ENCODE measurements around the gene CTBP2.
"Not testable (repeated sequence)": the region's sequence is repeated elsewhere in the genome, so short reads cannot be mapped to it uniquely, and the experiment has no call there.

The CTBP2 gene

GRCh38 chr10:125059348-125059747, 101.0 kb downstream of the CTBP2 start:
- not testable (repeated sequence) for DNase-seq

DNA sequence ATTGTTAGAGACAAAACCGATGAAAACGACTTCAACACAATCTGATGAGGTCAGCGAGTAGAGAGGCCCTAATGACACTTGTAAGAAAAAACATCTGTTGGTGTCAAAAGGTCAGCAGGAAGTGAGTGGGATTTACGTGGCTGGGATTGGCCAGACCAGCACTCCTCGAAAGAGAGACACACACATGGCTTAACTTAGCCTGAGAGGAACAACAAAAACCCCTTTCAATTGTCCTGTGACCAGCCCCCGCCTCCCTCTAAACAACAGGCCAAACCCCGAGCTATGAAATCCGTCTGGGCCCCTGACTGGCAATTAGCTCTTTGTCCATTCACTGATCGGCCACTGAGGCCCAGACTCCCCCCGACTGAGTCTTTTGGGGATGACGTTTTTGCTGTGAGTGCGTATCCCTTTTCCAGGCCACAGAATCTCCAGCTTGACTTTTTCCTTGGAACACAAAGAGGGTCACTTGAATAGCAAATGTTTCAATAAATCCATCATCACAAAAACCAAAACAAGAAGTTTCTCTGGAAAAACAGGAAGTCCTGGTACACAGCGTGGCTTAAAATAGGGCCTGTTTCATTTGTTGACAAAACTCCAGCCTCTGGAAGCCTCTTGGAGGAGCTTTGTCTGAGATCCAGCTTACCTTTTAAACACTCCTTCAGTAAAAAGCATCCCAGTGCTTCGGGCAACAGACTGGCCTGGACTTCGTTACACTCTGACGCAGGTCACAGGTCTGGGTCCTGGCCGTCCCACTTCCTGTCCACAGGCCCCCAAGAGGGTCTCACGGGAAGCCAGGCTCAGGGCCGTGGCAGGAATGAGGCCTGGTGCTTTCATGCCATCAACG, 103.0 kb downstream of the CTBP2 start:
- no peak for DNase-seq

DNA sequence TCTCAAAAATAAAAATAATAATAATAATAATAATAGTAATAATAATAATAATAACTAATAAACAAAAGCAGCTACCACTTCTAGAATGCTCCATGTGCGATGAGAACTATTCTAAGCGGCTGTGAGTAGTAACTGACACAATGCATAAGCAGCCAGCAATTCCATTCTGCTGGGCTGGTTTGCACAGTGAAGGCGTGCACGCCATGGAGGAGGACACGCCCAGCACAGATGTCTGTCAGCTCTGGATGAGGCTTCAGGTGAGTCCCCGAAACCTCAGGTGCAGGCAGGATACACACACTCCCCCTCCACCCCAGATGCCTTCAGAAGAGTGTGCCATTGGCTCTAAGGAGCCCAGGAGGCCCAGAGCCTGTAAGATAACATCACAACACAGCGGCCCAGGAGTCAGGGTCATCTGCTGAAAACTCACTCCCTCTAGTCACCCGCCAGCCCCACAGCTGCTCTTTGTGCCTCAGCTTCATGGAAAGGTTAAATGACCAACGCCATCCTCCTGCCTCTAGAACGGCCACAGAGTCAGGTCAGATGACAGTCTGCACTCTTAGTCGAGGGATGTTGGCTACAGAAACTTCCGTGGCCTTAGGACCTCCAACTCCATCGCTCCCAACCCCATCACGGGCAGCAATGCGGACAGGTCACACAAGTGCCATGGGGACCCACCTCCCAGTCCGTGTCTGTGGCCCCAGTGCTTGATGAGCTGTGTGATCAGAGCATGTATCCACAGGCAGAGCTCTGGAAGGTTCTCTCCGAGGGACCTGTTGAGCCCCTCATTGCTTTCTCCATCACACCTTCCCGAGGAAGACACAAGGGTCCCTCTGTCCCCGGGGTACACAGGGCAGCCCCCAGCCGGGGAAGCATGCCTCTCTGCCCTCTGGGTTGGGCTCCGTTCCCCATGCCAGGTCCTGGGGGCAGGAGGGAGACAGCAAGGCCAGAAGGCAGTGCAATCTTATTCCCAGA, 103.9 kb downstream of the CTBP2 start:
- no peak for DNase-seq

DNA sequence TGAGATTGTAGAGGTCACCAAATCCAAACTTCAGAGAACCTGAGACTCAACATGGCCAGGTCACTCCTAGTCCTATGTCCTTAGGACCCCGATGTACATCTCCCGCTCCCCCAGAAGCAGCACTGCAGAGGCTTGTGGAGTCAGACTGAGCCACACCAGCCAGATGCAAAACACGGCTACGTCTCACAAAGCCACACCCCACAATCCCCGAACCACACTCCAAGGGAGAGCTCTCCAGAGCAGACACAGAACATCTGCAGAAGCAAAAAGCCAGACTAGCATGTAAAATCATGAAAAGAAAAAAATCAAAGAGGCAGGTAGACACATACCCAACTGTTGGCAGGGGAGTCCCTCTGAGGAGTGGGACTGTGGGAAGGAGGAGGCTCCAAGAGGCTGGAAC, 104.9 kb downstream of the CTBP2 start:
- DNase-seq = no peak

GRCh38 chr10:125054669-125055268, 105.6 kb downstream of the CTBP2 start:
- no peak for DNase-seq

GRCh38 chr10:125054216-125054615, 106.1 kb downstream of the CTBP2 start:
- DNase-seq = no peak

- no peak for DNase-seq
Observed at GRCh38 chr10:125052146-125052545, 108.2 kb downstream of the CTBP2 start.

- no peak for DNase-seq
Observed at GRCh38 chr10:125050383-125050782, 110.0 kb downstream of the CTBP2 start.

DNA sequence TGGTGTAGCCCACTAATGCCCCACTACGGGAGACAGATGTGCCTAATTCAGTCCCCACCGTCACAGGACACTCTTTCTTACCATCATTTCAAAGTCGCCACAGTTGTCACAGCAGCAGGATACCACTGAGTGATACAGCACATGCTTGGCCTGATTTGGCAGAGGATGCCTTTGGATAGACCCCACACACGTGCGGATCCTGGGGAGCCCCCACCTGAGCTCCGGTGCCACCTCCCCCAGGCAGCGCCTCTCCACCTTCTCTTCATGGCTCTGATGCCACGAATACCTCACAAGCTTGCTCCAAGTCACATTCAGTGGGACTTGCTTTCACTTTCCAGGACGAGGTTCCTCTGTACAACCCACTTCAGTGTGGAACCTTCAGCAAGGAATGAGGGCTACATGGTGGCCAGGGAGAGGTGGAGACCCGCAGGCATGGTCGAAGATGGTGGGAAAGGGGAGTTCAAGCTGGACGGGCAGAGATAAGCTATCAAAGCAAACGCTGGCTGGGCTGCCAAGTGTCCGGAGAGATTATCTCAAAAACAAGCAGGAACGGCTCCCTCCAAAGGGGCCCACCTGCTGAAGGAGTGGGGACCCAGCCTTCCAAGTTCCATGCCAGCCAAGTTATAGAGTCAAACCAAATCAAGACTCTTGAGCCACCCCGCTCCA, 111.0 kb downstream of the CTBP2 start:
- no peak for DNase-seq

DNA sequence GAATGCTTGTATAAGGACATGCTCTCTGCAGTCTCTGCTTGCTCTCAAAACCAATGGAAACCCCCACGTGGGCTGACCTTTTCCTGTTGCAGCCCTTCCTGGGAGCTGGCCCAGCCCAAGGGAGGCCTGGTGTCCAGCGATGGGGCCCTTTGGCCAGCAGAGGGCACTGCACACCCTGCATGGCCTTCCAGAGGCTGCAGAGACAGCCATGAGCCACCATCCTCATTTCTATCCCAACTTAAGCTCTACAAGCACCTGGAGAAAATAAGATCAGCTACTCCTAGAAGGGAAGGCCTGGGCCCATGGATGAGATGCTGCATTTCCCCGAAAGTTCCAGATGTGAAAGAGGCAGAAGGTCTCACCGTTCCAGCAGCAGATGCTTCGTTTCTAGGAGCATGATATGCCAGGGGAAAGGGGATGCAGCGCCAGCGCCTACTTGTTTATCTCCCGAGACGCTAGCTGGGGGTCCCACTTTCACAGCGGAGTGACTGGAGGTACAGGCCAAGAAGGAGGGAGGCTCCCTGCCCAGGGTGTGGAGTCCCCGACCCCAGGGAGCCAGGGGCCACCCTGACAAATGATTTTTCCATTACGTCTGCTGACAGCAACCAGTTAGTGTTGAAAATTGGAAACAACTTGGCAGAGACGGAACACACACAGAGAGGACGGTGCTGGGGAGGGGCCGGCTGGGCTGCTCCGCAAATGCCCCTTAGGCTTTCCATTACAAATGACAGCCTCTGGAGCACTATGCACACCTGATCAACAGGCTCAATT, 112.1 kb downstream of the CTBP2 start:
- DNase-seq = no peak

DNA sequence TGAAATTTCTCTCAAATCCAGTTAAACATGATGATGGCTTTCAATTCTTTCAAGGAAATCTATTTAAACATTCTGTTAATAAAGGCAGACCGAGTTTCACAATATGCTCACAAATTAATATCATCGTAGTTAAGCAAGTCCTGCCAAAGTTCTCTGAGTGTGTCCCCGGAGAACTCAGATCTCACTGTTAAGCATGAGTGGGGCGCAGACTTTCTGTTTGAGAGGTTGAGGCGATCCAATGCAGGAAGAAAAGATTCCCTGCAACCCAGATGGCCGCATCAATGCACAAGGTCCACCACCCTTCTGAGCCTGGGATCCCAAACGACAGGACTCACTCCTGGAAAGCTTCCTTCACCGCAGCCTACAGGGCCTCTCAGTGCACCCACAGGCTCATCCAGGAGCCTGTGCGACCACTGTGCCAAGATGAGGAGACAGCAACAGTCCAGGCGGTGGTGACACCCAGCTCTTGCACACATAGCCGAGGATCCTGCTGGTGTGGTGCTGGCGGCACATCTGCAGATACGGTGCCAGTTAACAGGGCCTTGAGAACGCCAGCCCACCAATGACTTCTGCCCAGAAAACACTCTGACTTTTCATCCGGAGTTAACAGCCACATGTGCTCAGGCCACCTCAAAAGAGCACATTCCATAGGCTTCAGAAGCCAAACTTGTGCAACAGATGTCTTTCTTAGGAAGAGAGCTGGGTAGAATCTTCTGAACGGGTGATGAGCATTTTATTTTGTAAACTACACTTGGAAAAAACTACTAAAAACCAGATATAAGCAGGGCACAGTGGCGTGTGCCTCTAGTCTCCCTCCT, 116.3 kb downstream of the CTBP2 start:
- no peak for DNase-seq

DNA sequence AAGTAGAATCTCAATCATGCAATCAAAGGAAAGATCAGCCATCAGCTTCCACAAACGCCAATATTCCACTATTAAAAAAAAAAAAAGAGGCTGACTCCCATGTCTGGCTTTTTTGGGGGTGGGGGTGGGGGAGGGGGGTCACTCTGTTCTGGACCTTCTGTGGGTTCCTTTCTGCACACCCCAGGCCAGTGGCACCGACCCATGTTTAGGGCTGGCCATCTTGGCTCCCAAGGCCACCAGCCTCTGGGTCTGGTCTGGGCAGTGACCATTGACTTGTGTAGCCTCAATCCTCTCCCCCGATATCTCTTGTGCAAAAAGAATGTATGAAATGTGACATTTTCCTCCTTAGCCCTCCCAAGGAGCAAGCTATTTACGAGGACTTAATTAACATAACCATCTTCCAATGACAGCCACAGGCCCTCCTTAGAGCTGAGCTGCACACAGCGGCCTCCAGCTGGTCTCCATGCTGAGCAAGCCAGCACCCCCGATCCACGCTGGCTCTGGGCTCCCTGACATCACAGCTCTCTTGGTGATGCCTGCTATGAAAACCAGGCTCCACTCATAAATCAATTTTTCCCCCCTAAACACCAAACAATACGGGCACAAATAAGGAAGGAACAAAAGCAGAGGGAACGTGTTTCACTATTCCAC, 118.4 kb downstream of the CTBP2 start:
- no peak for DNase-seq

DNA sequence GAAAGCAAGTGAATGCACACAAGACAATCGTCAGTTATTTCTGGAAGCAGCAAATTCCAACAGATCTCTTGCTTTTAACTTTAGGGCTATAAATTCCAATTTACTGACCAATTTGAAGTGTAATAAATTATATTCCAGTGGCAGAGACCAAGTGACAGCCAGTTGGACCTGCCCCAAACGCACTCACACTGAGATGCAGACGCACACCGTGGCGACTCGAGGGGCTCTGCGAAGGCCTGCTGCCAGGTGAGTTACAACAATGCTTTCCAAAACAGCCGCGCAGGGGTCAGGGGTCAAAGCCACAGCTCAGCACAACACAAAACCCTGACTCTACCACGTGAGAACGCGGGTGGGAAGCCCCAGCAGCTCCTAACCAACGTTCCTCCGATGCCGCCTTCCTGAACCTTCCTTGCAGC, 121.0 kb downstream of the CTBP2 start:
- no peak for DNase-seq

DNA sequence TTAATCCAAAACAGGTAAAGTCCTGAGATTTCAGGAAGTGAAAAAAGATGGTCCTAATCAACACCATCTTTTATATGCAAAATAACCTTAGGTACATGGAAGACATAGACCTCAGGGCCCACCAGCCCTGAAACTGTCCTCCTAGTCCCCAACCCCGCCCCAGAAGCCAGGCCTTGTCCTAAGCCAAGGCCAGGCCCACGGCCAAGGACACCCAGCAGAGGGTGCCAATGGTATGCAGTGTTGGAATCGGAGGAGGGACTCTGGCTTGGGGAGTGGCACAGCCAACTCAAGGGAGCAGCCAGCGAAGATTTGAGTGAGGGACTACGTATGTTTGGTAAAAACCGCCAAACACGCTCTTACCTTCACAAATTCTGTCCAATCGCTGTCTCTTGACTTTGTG, 121.7 kb downstream of the CTBP2 start:
- no peak for DNase-seq

GRCh38 chr10:125037145-125037877, 123.1 kb downstream of the CTBP2 start:
- no peak for DNase-seq

DNA sequence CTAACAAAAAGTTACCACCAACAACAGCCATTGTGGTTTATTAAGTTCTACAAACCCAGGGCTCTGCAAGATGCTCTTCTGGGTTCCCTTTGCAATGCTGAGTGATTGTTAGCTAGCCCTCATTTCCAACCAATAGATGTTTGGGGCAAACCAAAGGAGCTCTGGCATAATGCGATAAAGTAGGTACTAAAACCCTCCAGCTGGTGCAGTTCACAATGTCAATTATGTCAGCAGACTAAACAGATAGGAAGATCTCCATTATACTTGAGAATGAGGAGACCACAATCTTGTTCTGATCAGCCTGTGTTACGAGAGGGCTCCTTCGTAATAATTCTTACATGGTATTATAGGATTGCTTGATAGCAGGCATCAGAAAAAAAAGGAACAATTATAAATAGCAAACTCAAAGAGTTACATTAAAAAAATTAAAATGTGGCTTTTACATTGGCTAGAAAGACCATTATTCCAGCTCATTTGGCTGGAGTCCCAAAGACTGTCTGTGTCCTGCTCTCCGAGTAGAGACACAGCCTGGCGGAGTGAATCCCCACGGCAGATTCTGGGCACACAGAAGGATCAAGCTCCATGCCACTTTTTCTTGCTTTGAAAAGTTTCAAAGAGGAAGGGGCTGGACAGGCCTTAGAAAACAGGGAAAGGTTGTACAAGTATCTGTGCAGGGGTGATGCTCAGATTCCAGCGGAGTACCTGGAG, 124.6 kb downstream of the CTBP2 start:
- no peak for DNase-seq

DNA sequence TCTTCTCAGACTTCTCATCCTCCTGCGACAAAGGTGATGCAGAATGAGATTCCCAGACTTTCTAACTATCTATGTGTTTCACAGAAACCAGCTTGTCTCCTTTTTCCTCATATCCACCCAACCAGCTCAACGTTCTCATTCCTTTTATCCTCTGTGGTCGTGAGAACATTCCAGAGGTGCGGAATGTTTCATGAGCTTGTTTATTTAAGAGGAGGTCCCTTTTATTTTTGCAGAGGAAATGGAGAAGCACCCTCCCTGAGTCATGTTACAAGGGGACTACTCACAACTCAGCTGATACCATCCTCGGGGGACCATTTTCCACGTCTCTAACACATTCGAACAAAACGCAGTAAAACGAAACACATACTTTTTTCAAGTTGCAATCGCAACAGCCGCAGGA, 125.2 kb downstream of the CTBP2 start:
- no peak for DNase-seq

- DNase-seq = no peak
Observed at GRCh38 chr10:125034675-125035074, 125.7 kb downstream of the CTBP2 start.
